GM12878 (cell line): Measurements from ENCODE around the gene NUP210.

Source experiments
- BHLHE40 ChIP-seq, 2 experiments: fragments of 450-650 bp in 1 of 2; IDR thresholded peaks; 2 replicates each; pipeline ENCODE4 v1.6.1; 2011 to 2017; ENCODE audit warnings: low read depth in 2 of 2, borderline replicate concordance in 1 of 2, improper control_type of control experiment in 1 of 2, low read length in 1 of 2, mild to moderate bottlenecking in 1 of 2
- IKZF1 ChIP-seq: fragments of 450-650 bp; conservative IDR thresholded peaks from 2 replicates; pipeline ENCODE4 v1.6.1; 2017; ENCODE audit warnings: antibody characterized with exemption, mild to moderate bottlenecking
- MTA3 ChIP-seq: IDR thresholded peaks from 2 replicates; pipeline ENCODE4 v1.6.1; 2012; ENCODE audit warnings: low read length, inconsistent platforms, borderline replicate concordance
- MXI1 ChIP-seq: fragments of 150-350 bp; IDR thresholded peaks from 2 replicates; pipeline ENCODE4 v1.6.1; 2011; ENCODE audit warnings: low read depth, mild to moderate bottlenecking, inconsistent platforms, low read length, improper control_type of control experiment
- POLR2AphosphoS5 ChIP-seq: IDR thresholded peaks from 2 replicates; pipeline ENCODE4 v1.6.1; 2011; ENCODE audit warnings: mild to moderate bottlenecking, low read length, inconsistent platforms
- POU2F2 ChIP-seq: IDR thresholded peaks from 3 replicates; pipeline ENCODE4 v1.6.1; 2011; ENCODE audit warnings: low read depth, mild to moderate bottlenecking, low read length, borderline replicate concordance
- SIN3A ChIP-seq: IDR thresholded peaks from 2 replicates; pipeline ENCODE4 v1.6.1; 2012; ENCODE audit warnings: low read depth, low read length, improper control_type of control experiment
- TBL1XR1 ChIP-seq: IDR thresholded peaks from 2 replicates; pipeline ENCODE4 v1.6.1; 2012; ENCODE audit warnings: low read depth, low read length, improper control_type of control experiment
- TF ChIP-seq, protein P1 (sequence below), 3 experiments: IDR thresholded peaks in 2 of 3; conservative IDR thresholded peaks in 1 of 3; 2 replicates each; pipeline ENCODE4 v1.5.1; 2011; ENCODE audit warnings: low read depth in 3 of 3, low read length in 3 of 3, mild to moderate bottlenecking in 3 of 3, control low read depth in 2 of 3, moderate library complexity in 2 of 3, inconsistent platforms in 1 of 3, mixed read lengths in 1 of 3; ENCODE audit not compliant: control insufficient read depth in 2 of 3, insufficient read depth in 1 of 3; ENCODE audit errors: extremely low read depth in 1 of 3
- TF ChIP-seq, protein P2 (sequence below): IDR thresholded peaks from 2 replicates; pipeline ENCODE4 v1.6.1; 2012; ENCODE audit warnings: mild to moderate bottlenecking, low read depth, low read length
- TF ChIP-seq, protein P3 (sequence below): IDR thresholded peaks from 2 replicates; pipeline ENCODE4 v1.6.1; 2012; ENCODE audit warnings: low read depth, low read length, improper control_type of control experiment
- TF ChIP-seq, protein P4 (sequence below): fragments of 450-650 bp; IDR thresholded peaks from 2 replicates; pipeline ENCODE4 v1.6.1; 2017; ENCODE audit warnings: mild to moderate bottlenecking

DNA sequence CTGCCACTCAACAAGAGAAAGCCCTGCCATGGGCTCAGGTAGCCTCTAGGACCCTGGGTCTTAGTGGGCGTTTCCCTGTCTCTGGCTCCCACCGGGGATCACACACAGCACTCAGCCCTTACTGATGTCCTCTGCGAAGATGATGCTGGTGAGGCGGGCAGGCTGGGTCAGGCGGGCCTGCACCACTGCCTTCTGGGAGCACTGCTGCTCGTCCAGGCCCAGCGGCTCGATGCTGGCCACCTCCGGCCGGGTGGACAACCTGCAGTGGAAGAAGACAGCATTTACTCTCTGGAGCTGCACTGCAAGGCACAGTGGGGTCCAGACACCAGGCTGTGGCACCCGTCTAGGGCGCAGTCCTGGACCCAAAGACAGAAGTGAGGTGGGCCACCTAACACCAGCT lies 20.5 kb downstream of the NUP210 start:
- no peak for TF ChIP-seq TBL1XR1
- TF ChIP-seq, protein P1, sequence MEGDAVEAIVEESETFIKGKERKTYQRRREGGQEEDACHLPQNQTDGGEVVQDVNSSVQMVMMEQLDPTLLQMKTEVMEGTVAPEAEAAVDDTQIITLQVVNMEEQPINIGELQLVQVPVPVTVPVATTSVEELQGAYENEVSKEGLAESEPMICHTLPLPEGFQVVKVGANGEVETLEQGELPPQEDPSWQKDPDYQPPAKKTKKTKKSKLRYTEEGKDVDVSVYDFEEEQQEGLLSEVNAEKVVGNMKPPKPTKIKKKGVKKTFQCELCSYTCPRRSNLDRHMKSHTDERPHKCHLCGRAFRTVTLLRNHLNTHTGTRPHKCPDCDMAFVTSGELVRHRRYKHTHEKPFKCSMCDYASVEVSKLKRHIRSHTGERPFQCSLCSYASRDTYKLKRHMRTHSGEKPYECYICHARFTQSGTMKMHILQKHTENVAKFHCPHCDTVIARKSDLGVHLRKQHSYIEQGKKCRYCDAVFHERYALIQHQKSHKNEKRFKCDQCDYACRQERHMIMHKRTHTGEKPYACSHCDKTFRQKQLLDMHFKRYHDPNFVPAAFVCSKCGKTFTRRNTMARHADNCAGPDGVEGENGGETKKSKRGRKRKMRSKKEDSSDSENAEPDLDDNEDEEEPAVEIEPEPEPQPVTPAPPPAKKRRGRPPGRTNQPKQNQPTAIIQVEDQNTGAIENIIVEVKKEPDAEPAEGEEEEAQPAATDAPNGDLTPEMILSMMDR (IDR thresholded peaks at IDR 0.05 in 2 of 3, conservative IDR thresholded peaks at IDR 0.05 in 1 of 3; ENCODE audit: control insufficient read depth in 2 of 3, extremely low read depth in 1 of 3, insufficient read depth in 1 of 3, low read depth in 3 of 3, low read length in 3 of 3) = no peak
- no peak for TF ChIP-seq MTA3
- TF ChIP-seq, protein P2, sequence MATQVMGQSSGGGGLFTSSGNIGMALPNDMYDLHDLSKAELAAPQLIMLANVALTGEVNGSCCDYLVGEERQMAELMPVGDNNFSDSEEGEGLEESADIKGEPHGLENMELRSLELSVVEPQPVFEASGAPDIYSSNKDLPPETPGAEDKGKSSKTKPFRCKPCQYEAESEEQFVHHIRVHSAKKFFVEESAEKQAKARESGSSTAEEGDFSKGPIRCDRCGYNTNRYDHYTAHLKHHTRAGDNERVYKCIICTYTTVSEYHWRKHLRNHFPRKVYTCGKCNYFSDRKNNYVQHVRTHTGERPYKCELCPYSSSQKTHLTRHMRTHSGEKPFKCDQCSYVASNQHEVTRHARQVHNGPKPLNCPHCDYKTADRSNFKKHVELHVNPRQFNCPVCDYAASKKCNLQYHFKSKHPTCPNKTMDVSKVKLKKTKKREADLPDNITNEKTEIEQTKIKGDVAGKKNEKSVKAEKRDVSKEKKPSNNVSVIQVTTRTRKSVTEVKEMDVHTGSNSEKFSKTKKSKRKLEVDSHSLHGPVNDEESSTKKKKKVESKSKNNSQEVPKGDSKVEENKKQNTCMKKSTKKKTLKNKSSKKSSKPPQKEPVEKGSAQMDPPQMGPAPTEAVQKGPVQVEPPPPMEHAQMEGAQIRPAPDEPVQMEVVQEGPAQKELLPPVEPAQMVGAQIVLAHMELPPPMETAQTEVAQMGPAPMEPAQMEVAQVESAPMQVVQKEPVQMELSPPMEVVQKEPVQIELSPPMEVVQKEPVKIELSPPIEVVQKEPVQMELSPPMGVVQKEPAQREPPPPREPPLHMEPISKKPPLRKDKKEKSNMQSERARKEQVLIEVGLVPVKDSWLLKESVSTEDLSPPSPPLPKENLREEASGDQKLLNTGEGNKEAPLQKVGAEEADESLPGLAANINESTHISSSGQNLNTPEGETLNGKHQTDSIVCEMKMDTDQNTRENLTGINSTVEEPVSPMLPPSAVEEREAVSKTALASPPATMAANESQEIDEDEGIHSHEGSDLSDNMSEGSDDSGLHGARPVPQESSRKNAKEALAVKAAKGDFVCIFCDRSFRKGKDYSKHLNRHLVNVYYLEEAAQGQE = no peak
- TF ChIP-seq SIN3A = no peak
- TF ChIP-seq POU2F2 = no peak
- TF ChIP-seq IKZF1 = no peak
- TF ChIP-seq, protein P3, sequence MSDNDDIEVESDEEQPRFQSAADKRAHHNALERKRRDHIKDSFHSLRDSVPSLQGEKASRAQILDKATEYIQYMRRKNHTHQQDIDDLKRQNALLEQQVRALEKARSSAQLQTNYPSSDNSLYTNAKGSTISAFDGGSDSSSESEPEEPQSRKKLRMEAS = no peak
- no peak for TF ChIP-seq POLR2AphosphoS5
- TF ChIP-seq MXI1 = no peak
- TF ChIP-seq, protein P4, sequence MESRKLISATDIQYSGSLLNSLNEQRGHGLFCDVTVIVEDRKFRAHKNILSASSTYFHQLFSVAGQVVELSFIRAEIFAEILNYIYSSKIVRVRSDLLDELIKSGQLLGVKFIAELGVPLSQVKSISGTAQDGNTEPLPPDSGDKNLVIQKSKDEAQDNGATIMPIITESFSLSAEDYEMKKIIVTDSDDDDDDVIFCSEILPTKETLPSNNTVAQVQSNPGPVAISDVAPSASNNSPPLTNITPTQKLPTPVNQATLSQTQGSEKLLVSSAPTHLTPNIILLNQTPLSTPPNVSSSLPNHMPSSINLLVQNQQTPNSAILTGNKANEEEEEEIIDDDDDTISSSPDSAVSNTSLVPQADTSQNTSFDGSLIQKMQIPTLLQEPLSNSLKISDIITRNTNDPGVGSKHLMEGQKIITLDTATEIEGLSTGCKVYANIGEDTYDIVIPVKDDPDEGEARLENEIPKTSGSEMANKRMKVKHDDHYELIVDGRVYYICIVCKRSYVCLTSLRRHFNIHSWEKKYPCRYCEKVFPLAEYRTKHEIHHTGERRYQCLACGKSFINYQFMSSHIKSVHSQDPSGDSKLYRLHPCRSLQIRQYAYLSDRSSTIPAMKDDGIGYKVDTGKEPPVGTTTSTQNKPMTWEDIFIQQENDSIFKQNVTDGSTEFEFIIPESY = no peak
- no peak for TF ChIP-seq BHLHE40 (IDR thresholded peaks at IDR 0.05; ENCODE audit: borderline replicate concordance in 1 of 2, low read depth in 2 of 2, low read length in 1 of 2)
